GM19395 (cell line): ENCODE data around the gene VGLL4.
A peak's percentile ranks its signal among the peaks of the same experiment; 100 is the strongest.
"Not testable (repeated sequence)": the region's sequence is repeated elsewhere in the genome, so short reads cannot be mapped to it uniquely, and the experiment has no call there.

Experiments used
- ATAC-seq: cut with Tn5 transposase; IDR thresholded peaks from one replicate; pipeline ENCODE4 v1.9.1; 2021; ENCODE audit warnings: mild to moderate bottlenecking, moderate library complexity; ENCODE audit not compliant: unreplicated experiment

VGLL4 gene

DNA sequence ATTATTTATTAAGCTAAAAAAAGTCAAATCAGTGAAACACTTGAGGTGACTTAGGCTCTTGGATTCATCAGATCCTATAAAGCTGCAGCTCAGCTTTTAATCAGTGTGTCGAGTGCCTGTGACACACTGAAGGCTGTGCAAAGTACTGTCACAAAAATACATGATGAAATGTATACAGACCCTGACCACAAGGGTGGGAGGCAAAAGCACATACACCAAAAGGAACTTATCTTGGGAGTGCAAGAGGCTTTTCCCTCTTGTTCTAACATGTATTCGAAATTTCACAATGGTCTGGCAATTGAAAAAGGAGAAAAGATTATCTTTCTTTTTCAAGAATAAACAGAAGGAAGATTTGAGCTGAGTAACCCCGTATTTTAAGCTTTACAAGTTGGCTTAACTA lies 35.9 kb downstream of the VGLL4 start:
- no peak for ATAC-seq

DNA sequence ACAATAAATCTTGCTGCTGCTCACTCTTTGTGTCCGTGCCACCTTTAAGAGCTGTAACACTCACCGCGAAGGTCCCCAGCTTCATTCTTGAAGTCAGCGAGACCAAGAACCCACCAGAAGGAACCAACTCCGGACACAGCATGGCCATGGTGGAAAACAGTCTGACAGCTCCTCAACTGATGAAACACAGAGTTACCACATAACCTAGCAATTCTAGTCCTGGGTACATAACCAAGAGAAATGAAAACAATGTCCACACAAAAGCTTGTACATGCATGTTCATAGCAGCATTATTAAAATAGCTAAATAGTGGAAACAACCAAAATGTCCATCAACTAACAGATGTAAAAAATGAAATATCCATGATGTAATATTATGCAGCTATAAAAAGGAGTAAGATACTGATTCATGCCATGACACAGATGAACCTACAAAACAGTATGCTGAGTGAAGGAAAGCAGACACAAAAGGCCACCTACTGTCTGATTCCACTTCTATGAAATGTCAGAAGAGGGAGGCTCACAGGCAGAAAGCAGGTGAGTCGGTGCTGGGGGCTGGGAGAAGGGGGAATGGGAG lies 36.8 kb downstream of the VGLL4 start:
- ATAC-seq = no peak

DNA sequence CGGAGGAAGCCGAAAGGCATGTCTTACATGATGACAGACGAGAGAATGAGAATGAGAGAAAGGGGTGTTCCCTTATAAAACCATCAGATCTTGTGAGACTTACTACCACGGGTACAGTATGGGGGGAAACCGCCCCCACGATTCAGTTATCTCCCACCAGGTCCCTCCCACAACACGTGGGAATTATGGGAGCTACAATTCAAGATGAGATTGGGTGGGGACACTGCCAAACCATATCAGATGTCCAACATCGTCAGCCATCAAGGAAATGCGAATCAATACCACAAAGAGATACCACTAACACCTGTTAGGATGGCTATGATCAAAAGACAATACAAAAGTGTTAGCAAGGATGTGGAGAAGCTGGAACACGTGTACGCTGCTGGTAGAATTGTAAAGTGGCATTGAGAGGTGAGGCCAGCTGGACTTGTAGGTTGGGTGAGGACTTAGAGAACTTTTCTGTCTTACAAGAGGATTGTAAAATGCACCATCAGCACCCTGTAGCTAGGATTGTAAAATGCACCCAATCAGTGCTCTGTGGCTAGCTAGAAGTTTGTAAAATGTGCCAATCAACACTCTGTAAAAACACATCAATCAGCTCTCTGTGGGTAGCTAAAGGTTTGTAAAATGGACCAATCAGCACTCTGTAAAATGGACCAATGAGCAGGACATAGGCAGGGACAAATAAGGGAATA lies 37.5 kb downstream of the VGLL4 start:
- no peak for ATAC-seq

DNA sequence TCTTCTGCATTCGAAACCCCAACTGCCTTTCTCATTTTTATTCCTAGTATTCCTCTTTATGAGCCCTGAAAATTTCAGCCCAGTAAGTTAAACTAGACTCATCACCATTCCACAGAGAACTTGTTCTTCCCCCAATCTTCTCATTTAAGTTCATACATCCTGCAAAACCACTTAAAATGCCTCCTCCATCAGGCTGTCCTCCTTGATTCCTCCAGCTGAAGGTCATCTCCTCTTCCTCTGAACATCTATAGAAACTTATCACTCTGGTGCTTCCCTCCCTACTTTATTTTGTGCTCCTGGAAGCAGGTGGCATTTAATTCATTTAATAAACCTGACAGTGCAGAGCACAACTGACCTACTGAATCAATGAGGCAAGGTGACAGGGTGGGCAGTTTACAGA lies 38.3 kb downstream of the VGLL4 start:
- no peak for ATAC-seq

DNA sequence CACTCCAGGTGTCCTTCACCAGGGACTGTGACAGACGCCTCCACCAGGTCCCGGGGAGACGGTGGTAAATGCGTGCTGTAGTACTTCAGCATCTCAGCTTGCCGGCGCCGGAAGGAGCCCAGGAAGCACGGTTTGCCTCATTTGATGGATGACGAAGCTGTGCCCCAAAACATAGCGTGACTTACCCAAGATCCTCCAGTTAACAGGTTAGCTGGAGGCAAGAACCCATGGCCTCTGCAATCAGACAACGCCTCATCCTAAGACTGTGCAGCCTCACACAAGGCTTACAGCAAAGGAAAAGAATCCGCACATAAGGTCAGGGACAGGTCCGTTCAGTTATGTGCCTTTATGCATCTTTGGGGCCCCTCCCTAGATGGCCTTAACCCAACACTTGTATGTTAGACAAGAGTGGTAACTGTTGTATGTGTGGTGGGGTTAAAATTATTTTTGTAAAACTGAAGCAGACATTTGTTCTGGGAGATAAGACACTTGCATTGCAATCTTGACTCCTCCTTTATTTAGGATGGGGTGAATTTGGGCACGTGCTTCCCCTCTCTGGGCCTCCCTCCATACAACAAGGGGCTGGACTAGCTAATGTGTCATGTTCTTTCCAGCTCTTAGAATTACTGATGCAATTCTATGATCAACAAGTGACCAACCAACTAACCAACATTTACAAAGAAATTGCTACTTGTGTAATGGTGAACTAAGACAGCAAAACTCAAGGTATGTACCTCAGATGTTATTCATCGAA lies 39.4 kb downstream of the VGLL4 start:
- ATAC-seq = no peak

DNA sequence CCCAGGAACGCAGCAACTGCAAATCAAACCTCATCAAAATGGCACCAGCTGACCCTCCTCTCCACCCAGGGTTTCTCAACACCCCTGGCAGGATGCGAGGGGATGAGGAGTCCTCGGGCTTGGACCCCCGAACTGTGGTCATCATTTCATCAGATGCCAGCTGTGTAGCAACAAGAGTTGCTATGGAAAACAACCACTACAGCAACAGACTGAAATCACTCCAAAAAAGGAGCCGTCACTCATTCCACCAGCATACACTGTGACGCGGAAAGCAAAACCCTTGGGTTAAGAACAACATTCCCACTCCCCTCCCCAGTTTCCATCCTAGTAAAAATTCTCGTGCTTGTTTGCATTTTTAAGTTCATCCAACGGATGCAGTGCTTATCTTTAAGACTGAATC lies 40.1 kb downstream of the VGLL4 start:
- no peak for ATAC-seq

DNA sequence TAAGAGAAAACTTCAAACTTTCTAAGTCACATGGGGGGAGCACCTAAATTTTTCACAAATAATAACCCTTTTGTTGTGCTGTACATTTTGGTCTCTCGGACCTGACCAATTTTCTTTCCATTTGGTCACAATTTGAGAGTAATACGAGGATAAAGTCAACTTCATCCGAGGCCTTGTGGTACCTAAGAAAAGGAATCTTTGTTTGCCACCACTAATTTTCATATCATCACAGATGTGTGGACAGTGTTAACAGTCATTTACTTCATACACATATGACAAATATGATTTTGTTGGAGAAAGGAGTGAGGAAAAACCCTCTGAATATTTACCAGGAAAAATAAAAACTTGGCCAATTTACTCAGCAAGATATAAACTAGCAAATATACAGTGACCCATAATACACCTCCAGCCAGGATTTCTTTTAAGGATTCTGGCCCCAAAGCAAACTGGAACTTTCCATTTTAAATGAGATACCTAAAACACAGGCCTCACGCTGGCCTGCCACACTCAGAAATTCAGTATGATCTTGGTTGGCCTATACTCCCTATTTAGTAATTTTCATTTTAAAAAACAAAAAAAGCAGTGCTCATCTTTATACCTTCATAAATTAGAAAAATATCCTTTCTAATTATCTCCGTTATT lies 40.7 kb downstream of the VGLL4 start:
- no peak for ATAC-seq

DNA sequence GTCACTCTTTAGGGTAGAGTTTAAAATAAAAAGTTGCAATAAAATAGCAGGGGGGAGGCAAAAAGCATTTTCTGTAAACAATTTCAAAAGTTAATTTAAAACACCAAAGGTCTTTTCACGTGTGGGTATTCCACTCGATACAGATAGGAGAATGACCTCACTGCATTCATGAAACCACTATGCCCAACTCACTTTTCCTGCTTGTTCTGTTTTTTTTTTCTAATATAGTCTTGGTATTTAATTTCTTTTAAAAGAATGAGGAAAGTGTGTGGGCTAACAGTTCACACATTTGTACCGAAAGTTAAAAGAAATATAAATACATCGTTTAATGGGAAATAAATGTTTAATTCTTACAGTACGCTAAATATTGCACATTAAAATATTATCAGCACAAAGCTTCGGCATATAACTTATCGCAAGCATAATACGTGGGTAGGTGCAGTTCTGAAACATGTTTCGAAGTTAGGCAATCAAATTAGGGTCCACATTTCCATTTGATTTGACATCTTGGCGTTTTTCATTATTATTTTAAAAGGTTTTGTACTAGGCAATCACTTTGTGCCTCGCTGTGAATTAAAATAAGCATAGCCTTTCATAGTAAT lies 41.4 kb downstream of the VGLL4 start:
- no peak for ATAC-seq

DNA sequence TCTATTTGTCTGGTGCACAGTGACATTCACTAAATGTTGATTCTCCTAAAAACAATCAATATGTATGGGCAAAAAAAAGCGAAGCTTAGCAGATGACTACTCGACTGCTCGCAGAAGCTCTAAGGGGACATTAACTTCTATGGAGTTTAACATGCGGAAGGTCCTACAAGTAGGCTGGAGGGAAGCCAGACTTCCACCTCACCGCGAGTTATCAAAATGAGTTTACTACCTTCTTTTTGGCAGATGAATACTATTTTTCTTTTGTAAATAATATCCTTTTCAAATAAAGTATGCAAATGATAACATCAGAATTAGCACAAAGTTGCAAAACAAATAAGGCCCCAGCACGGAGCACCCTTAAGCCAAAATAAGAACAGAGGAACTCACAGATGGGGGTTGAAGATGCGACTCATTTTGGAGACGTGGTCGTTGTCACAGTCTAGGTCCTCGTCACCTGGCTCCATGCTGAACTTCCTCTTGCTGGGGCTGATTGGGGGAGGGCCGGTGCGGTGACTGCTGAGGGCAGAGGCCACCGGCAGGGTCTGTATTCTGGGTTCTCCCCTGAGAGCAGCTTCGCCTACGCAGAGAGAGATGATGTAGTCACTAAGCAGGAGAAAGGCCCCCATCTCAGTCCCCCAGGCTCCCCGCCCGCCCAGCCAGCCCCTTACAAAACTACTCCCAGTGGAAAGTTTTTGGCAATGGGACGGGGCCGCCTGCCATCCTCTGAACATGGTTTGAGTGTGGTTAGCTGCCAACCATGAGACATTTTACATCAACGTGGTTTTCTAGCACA lies 42.1 kb downstream of the VGLL4 start:
- ATAC-seq = peak; percentile 93

DNA sequence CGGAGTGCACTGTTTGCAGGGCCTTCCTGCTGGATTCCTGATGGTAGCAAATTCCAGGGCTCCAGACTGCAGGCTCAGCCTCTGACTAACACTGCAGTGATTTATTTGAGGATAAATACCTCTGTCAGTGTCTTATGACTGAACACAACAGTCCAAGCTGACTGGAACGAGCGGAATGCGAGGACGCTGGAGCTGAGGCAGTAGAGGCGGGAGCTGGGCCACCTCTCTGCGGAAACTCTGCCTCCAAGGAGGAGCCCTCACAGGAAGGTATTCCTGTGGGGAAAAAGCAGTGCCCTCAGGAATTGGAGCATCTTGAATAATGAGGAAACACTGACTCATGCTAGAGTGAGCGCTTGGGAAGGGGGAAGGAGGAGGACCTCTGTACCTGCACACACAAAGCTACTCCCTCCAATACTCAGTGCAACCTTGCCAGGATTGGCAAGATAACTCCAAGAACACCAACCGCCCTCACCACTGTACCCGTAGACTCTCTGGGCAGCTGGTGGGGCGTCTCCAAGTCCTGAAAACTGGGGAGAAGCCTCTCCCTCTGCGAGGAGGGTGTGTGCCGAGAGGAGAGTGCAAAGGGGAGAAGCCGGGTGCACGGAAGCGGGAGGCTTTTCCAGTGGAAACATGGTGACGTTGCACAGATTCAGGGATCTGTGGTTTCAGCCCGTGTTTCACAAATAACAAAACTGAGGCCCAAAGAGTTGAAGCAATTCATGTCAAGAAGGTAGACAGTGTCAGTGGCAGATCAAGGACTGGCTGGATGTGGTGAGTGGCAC lies 43.0 kb downstream of the VGLL4 start:
- no peak for ATAC-seq

DNA sequence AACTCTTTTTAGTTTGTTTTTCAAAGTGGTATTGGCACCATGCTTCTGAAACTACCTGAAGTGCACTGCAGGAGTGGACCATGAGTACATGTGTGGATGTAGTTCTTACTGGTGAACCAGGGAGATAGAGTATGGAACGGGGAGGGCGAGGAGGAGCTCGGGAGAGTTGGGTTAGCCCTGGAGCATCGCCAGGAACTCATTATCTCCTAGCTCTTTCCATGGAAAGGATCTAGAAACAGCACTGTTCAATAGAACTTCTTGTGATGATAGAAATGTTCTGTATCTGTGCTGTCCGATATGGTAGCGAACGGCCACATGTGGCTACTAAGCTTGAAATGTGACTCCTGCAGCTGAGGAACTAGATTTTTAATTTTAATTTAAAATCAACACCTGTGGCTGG lies 47.3 kb downstream of the VGLL4 start:
- ATAC-seq = no peak

DNA sequence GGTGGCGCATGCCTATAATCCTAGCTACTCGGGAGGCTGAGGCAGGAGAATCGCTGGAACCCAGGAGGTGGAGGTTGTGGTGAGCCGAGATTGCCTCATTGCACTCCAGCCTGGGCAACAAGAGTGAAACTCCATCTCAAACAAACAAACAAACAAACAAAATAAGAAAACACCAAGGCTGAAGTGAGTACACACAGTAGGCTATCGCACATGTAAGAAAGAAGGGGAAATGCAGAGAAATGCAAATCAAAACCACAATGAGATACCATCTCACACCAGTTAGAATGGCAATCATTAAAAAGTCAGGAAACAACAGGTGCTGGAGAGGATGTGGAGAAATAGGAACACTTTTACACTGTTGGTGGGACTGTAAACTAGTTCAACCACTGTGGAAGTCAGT lies 48.7 kb downstream of the VGLL4 start:
- not testable (repeated sequence) for ATAC-seq

DNA sequence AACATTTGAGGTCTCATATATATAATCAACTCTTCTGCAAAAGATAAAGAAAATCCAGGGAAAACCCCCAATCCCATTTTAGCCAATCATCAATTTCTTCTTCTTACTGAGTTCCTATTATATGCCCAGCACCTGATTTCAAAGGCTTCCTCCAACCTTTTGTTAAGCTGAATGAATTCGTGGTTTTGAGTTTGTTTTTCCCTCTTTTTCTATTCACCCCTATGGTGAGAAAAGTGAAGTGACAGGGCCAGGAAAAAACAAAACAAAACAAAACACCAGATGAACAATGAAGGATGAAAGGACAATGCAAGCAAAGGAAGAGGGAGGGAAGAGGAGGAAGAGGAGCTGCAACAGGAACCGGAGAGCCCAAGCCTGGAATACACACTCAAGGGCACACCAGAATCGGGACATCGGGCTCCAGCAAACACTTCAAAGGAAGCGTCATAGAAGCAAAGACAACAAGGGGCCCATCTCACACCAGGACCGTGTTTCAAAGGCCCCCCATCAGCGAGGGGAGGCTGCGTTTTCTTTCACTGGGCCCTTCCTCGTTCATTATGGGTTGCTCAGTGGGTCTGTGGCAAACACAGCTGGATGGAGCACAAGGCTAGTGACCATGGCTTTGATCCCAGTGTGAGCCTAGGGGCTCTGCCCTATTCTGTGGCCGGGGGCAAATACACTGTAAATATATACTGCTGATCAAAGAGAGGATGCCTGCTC lies 50.2 kb downstream of the VGLL4 start:
- no peak for ATAC-seq

DNA sequence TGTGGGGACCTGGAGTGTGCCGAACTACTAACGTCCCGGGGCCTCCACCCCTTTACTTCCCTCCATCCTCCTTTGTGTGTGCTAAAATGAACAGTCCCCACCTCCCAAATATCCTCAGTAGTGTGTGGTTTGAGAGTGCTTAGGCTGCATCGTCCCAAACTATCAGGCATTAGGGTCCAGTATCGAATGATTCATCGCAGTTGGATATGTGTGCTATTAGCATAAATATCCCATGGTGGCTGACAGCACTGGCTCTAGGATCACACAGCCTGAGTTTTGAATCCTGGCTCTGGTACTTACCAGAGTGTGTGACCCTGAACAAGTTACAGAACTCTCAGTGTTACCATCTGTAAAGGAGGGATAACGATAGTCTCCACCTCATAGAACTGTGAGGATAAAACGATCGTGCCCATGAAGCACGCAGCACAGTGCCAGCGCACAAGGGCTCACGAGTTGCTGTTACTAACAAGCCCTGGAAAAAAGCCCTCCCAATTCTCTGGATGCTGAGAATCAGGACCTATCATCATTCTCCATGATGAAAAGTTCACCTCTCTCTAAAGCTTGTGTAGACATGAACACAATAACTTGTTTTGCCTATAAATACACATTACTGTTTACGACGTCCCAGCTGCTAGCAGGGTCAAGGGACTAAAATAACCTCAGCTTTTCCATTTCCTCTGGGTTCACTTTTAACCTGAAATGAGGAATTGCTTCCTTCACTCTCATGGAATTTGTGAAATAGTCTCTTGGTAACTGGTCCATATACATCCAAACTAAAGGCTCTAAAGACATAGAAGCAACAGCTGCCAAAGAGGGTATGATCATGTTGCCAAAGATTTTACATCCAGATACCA lies 51.0 kb downstream of the VGLL4 start:
- ATAC-seq = no peak

DNA sequence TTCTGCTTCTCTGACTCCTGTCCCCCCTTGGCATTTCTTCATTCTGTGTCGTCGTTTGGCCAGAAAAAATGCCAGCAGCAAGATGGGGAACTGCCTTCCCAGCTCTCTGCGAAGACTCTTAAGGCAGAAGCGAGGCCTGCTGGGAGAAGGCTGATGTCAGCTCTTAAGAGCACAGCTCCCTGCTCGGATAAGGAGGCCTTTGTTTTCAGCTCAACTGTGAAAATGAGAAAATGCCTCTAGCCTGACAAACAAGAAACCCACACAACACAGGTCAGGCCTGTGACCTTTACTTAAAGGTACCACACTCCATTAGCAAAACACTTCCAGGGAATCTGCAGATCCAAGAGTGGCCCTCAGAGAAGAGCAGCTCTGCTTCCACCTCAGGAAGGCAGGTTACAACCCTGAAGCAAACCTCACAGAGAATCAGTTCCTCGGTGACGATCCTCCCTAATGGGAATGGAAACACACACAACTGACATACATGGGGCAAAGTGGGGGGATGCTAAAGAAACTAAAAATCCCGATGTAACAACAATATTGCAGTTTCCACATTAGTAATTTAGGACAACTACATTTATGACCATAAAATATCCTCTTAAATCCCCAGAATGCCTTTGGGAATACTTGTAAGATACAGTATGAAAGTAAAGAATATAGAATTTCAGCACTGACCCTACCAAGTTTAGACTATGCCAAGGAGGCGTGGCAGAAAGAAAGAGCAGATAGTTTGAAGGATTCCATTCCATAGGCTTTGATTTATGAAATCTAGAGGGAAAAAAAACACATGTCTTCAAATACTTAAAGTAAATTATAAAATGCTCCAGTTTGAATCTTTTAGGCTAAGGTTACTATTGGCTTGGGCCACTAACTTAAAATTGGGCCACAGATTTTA lies 52.1 kb downstream of the VGLL4 start:
- ATAC-seq = no peak

DNA sequence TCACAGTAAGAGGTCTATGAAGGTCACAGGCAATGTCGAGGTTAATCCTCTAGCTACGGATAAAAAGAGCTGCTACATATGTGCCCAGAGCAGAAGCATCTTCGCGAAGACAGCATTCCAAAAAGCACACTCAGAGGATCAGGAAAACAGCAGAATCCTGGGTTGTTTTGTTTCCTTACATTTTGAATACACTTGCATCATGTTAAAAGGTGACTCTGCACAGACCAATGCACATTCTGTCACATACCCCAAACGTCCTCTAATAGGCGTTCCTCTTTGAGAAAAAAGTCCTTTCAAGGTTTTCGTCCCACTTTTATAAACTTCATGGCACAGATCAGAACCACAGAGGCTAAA lies 52.7 kb downstream of the VGLL4 start:
- ATAC-seq = no peak

DNA sequence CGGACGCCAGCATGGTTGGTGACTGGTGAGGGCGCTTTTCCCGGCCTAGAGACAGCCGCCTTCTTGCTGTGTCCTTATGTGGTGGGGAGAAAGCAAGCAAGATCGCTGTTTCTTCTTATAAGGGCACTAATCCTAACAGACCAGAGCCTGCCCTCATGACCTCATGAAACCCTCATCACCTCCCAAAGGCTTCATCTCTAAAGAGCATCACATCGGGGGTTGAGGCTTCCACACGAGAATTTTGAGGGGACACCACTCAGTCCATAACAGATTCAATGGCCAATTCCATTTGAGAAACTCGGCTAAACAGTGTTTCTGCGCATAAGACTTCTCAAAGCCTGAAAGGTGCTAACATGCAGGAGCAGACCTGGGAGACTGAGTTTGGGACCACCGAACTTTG lies 54.0 kb downstream of the VGLL4 start:
- ATAC-seq = no peak
